OCI-LY3 (cell line): ENCODE results near the gene CCDC154.

Experiments used
- CTCF ChIP-seq: fragments of 200-600, 300-600 bp; sonication (generic); IDR thresholded peaks from 2 replicates; pipeline ENCODE4 v1.5.1; 2014; ENCODE audit warnings: antibody characterized with exemption, low read length, low read depth
- EZH2phosphoT487 ChIP-seq: fragments of 200-600 bp; shearing (Covaris generic); IDR thresholded peaks from 2 replicates; pipeline ENCODE4 v1.6.1; 2018; ENCODE audit warnings: antibody characterized with exemption, mixed run types, low read depth

DNA sequence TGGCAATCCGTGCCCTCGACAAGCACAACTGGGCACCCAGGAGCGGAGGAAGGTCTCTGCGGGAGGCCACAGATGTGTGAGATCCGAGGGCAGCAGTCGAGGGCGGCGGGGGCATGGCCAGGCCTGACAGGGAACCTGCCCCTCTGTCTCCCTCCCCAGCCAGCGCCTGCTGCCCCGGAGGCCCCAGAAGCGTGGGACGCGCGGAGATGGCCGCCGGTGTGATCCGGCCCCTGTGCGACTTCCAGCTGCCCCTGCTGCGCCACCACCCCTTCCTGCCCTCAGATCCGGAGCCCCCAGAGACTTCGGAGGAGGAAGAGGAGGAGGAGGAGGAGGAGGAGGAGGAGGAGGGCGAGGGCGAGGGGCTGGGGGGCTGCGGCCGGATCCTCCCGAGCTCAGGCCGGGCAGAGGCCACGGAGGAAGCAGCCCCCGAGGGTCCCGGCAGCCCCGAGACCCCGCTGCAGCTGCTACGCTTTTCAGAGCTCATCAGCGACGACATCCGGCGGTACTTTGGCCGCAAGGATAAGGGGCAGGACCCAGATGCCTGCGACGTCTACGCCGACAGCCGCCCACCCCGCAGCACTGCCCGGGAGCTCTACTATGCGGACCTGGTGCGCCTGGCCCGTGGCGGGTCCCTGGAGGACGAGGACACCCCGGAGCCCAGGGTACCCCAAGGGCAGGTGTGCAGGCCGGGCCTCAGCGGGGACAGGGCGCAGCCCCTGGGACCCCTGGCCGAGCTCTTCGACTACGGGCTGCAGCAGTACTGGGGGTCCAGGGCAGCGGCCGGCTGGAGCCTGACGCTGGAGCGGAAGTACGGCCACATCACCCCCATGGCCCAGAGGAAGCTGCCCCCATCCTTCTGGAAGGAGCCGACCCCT, 11.7 kb downstream of the CCDC154 start:
- TF ChIP-seq CTCF (no peak), EZH2phosphoT487 (no peak)
